ENCODE data around the gene CNNM2.

GRCh38 chr10:102996876-102997275, 78.8 kb downstream of the CNNM2 start:
- TF ChIP-seq CTCF (IDR thresholded peaks at IDR 0.05) = no peak
- no peak for TF ChIP-seq EP300 (IDR thresholded peaks at IDR 0.05)
- TF ChIP-seq POLR2A (IDR thresholded peaks at IDR 0.05) = no peak
